Raji (cell line): ENCODE data around the gene COTL1.

Experiments used
- POLR2A ChIP-seq: IDR thresholded peaks from 2 replicates; pipeline ENCODE4 v1.6.1; 2011; ENCODE audit warnings: low read depth, low read length, control low read depth; ENCODE audit not compliant: insufficient read depth

Gene COTL1

GRCh38 chr16:84534815-84535214, 83.1 kb downstream of the COTL1 start:
- no peak for TF ChIP-seq POLR2A

- no peak for TF ChIP-seq POLR2A
These were observed 84.9 kb downstream of the COTL1 start for GRCh38 chr16:84532855-84533486.

DNA sequence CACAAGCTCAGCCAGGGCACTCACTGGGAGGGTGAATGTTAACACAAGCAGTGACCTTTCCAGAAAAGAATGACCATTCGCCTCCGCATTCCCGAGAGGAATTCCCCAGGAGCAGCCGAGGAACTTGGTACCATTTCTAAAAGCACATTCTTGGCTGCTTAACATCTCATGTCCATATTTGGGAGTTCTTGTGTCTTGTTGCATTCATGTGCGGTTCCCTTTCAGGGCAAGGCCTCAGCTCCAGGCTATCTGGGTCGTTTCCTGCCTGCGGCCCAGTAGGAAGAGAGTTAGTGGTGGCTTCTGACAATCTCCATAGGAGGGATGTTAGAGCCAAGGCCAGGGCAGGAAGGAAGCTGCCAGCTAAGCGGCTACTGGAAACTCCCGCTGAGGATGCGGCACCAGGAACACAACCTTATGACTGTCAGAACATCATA, 85.6 kb downstream of the COTL1 start:
- TF ChIP-seq POLR2A, result no peak

DNA sequence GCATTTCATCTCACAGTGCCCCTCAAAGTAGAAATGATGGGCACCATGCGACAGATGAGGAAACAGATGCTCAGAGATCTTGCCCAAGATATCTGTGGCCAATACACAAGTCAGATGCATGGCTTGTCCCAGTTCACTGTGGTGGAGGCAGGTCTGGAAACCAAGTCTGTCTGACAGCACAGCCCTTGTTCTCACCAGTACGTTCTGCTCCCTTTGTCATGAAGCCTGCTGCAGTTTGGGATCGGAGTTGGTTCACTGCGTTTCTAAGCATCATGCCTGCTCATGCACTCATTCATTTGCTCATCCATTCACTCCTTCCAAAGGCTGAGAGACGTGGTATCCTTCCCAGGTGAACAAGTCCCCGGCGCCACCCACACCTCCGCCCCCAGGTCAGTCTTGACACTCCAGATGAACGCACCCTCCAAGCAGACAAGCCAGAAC, 86.2 kb downstream of the COTL1 start:
- no peak for TF ChIP-seq POLR2A

DNA sequence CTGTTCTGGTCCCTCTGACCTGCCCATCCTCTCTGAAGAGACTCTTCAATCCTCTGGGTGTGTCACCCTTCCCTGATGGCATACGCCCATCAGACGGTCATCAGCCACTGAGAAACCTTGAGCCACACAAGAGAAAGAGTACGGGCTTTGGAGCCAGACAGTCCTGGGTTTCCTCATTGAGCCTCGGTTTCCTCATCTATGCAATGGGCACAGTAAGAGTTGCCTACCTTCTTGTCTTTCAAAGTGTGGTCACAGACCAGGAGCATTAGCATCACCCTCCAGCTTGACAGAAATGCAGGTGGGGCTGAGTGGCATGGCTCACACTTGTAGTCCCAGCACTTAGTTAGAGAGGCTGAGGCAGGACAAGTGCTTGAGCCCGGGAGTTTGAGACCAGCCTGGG, 87.3 kb downstream of the COTL1 start:
- TF ChIP-seq POLR2A, result no peak

GRCh38 chr16:84529607-84530006, 88.3 kb downstream of the COTL1 start:
- no peak for TF ChIP-seq POLR2A

- no peak for TF ChIP-seq POLR2A
These were observed 89.6 kb downstream of the COTL1 start for GRCh38 chr16:84528322-84528721.

DNA sequence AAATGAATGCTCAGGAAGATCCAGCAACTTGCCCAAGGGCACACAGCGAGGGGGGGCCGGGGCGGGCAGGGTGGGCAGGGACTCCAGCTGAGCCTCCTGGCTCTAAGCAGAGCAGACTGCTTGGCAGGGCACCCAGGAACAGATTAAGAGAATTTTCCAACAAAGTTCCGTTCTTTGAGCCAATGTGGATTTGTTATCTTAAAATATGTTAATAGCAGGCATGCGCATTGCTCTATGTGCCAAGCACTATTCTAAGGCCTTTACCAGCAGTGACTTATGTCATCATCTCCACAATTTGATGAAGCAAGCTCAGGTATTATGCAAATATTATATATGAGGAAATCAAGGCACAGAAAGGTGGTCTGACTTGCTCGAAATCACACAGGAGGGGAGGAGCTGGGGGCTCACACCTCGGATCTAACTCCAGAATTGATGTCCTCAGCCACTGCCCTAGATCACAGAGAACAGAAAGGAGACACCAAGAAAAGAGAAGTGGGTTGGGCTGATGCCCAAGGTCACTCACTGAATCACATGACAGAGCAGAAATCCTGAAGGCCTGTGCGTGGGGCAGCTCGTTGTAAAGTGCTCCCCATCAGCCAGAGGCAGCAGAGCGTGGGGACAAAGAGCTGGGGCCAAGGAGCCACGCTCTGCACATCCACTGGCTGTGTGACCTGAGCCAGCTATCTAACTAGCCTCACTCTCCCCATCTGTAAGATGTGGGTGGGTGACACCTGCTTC, 90.2 kb downstream of the COTL1 start:
- TF ChIP-seq POLR2A, result no peak

- TF ChIP-seq POLR2A, result no peak
These were observed 90.9 kb downstream of the COTL1 start for GRCh38 chr16:84526794-84527531.

GRCh38 chr16:84524346-84524920, 93.4 kb downstream of the COTL1 start:
- no peak for TF ChIP-seq POLR2A

DNA sequence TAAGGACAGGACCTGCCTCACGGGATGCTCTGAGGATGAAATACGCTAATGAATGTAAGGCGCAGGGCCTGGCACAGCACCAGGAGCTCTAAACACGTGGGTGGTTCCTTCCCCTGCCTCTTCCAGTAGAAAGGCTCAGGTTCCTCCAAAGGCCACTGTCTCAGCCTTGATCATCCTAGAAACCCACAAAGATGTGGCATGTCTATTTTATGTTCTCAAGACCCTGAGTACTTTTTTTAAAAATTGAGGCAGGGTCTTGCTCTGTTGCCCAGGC, 96.4 kb downstream of the COTL1 start:
- TF ChIP-seq POLR2A, result no peak

- no peak for TF ChIP-seq POLR2A
These were observed 97.0 kb downstream of the COTL1 start for GRCh38 chr16:84520725-84521496.

- TF ChIP-seq POLR2A, result no peak
These were observed 98.0 kb downstream of the COTL1 start for GRCh38 chr16:84519855-84520254.

DNA sequence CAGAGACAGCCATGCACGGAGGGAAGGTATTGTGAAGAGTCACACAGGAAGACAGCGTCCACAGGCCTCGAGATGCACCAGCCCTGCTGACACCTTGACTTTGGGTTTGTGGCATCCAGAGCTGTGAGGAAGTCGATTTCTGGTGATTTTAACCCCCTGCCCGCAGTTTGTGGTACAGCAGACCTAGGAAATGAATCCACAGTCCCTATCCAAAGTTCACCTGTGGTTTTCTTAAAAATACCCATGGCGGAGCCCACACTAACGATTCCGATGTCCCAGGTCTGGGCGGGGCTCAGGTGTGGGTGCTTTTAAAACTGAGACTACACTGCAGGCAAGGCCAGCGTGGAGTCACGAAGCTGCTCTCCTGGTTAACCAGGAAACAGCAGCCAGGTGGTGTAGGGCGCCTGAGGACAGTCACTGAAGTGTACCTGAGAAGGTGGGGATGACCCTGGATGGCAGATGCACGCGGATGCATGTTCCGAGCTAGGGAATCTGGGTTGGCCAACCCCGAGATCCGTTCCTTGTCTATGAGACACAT, 99.0 kb downstream of the COTL1 start:
- no peak for TF ChIP-seq POLR2A

DNA sequence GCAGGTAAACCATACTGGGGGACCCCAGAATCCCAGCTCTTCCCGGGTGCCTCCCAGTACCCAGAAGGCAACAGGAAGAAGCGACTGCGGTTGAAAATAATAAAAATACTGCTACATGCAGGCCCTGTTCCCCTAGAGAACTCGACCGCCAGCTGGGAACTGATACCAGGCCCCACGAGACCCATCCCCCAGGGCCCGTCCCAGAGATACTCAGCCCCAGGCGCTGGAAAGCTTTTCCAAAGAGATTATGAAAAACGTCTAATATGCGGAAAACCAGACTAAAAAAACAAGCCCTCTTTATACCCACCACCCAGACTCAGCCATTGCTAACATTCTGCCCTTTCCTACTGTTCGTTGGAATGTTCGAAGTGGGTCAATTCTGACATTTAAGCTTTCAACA, 100.5 kb downstream of the COTL1 start:
- no peak for TF ChIP-seq POLR2A
